Panc1 (cell line): ENCODE results near the gene LSMEM2.

Experiments
- CTCF ChIP-seq: fragments of 450-650 bp; IDR thresholded peaks from 2 replicates; pipeline ENCODE4 v1.5.1; 2017; ENCODE audit warnings: mild to moderate bottlenecking
- POLR2AphosphoS5 ChIP-seq: IDR thresholded peaks from 2 replicates; pipeline ENCODE4 v1.6.1; 2012; ENCODE audit warnings: mild to moderate bottlenecking, low read depth, low read length, moderate library complexity
- REST ChIP-seq, 2 experiments: IDR thresholded peaks; 2 replicates each; pipeline ENCODE4 v1.6.1; 2011 to 2012; ENCODE audit warnings: low read depth in 2 of 2, control low read depth in 1 of 2, low read length in 1 of 2, mild to moderate bottlenecking in 1 of 2, moderate library complexity in 1 of 2; ENCODE audit not compliant: insufficient read depth in 1 of 2
- SIN3A ChIP-seq: IDR thresholded peaks from 2 replicates; pipeline ENCODE4 v1.6.1; 2012; ENCODE audit warnings: low read depth, mild to moderate bottlenecking, low read length, moderate library complexity, borderline replicate concordance; ENCODE audit not compliant: insufficient read depth

GRCh38 chr3:50242851-50243542 lies 35.9 kb upstream of the LSMEM2 start:
- TF ChIP-seq CTCF: no peak
- no peak for TF ChIP-seq REST (IDR thresholded peaks at IDR 0.05; ENCODE audit: insufficient read depth in 1 of 2, low read depth in 2 of 2, low read length in 1 of 2)
- no peak for TF ChIP-seq SIN3A
- TF ChIP-seq POLR2AphosphoS5: no peak
